GM13977 (cell line): ENCODE measurements around the gene YPEL2.
"Not testable (repeated sequence)": the region's sequence is repeated elsewhere in the genome, so short reads cannot be mapped to it uniquely, and the experiment has no call there.

Experiments used
- DNase-seq: peaks from one replicate; pipeline ENCODE4 v3.0.0; 2012; ENCODE audit warnings: low spot score
- CTCF ChIP-seq: IDR thresholded peaks from 2 replicates; pipeline ENCODE4 v1.5.1; 2012; ENCODE audit warnings: mild to moderate bottlenecking, control low read depth; ENCODE audit not compliant: insufficient read depth; ENCODE audit errors: extremely low read depth, missing control alignments
- in situ Hi-C: fragments of 300-500 bp; cut with MboI; formaldehyde crosslinking; loops from one replicate; pipeline ENCODE4 v1.12.0; 2022; ENCODE audit warnings: low sequenced_read_pairs, low pct_unique_long_range_greater_than_20kb, mixed read lengths, inconsistent platforms; ENCODE audit not compliant: unreplicated experiment

The YPEL2 gene

GRCh38 chr17:59409336-59410048, 78.0 kb downstream of the YPEL2 start:
- in situ Hi-C loops: no loop called here
- no peak for TF ChIP-seq CTCF
- no peak for DNase-seq

- DNase-seq: no peak
- in situ Hi-C loops: no loop called here
- TF ChIP-seq CTCF: no peak
These were observed 78.6 kb downstream of the YPEL2 start for GRCh38 chr17:59410049-59410437.

GRCh38 chr17:59412431-59412830, 81.0 kb downstream of the YPEL2 start:
- DNase-seq, in situ Hi-C loops: not testable (repeated sequence)

GRCh38 chr17:59413014-59413766, 81.7 kb downstream of the YPEL2 start:
- in situ Hi-C loops: no loop called here
- TF ChIP-seq CTCF: no peak
- DNase-seq: no peak

GRCh38 chr17:59415397-59415796, 83.9 kb downstream of the YPEL2 start:
- DNase-seq: no peak
- in situ Hi-C loops: no loop called here
- TF ChIP-seq CTCF: no peak

GRCh38 chr17:59416184-59416583, 84.7 kb downstream of the YPEL2 start:
- in situ Hi-C loops: no loop called here
- DNase-seq: no peak
- no peak for TF ChIP-seq CTCF

- no peak for DNase-seq
- no peak for TF ChIP-seq CTCF
- in situ Hi-C loops: no loop called here
These were observed 86.0 kb downstream of the YPEL2 start for GRCh38 chr17:59417452-59417851.
